ENCODE measurements around the gene OR10G6. TPM values are rescaled to one million over a fixed set of nuclear protein-coding genes. Genes with fewer than 3 reads are reported as not detected.
"Not testable (repeated sequence)": the region's sequence is repeated elsewhere in the genome, so short reads cannot be mapped to it uniquely, and the experiment has no call there.

OR10G6 gene, protein sequence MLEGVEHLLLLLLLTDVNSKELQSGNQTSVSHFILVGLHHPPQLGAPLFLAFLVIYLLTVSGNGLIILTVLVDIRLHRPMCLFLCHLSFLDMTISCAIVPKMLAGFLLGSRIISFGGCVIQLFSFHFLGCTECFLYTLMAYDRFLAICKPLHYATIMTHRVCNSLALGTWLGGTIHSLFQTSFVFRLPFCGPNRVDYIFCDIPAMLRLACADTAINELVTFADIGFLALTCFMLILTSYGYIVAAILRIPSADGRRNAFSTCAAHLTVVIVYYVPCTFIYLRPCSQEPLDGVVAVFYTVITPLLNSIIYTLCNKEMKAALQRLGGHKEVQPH
- total RNA-seq = not detected

DNA sequence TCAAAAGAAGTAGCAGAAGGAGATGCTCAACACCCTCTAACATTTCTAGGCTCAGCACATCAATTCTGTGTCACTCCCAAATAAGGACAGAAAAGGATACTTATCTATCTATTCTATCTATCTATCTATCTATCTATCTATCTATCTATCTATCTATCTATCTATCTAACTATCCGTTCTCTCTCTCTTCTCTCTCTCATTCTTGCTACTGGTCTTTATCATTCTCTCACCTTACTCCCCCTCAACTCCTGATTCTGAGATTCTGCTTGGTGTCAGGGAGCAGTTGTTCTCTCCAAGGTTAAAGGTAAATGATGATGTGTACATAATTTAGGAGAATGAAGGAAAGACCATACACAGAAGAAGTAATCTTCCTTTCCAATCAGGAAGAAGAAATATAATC is at the start of gene OR10G6:
OR10G6 (minus strand) TSS at position 43 of the 400 bp plus-strand sequence; CDS start at position 43, 0 bp downstream.
- no peak for DNase-seq (ENCODE audit: low spot score)

DNA sequence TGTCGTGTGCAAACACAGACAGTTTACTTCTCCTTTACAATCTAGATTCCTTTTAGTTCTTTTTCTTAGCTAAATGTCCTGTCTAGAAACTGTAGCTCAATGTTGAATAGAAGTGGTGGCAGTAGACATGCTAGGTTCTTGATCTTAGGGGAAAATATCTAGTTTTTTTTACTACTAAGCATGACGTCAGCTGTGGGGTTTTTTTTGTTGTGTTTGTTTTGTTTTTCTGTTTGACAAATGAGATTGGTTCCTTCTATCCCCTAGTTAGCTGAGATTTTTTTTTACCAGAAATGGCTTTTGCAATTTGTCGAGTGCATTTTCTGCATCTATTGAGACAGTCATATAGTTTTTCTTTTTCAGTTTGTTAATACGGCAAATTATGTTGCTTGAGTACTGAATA is 48.5 kb upstream of the OR10G6 start:
- DNase-seq (ENCODE audit: low spot score) = no peak

DNA sequence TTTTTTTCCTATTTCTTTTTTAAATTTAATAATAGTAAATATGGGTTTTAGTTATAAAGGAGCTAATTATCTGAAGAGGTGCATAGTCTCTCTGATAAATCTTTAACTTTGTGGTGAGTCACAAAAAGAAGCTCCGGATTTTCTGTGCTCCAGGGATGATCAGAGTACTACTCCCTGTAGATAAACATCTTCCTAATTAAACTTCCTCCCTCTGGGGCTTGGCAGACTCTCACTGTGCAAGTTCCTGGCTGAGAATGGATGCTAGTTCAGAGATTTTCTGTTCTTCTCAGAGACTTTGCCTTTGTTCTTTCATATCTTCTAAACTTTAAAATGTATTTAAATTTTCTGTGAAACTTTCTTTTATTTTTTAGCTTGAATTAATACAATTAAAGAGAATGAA is 46.3 kb upstream of the OR10G6 start, which contains the start of gene OR10G7:
OR10G7 (minus strand) TSS at position 72 of the 400 bp plus-strand sequence. CDS start 2,324 bp downstream, outside the sequence.
- no peak for DNase-seq (ENCODE audit: low spot score)

- no peak for DNase-seq (ENCODE audit: low spot score)
Observed at GRCh38 chr11:124039557-124039956, 44.6 kb upstream of the OR10G6 start.

DNA sequence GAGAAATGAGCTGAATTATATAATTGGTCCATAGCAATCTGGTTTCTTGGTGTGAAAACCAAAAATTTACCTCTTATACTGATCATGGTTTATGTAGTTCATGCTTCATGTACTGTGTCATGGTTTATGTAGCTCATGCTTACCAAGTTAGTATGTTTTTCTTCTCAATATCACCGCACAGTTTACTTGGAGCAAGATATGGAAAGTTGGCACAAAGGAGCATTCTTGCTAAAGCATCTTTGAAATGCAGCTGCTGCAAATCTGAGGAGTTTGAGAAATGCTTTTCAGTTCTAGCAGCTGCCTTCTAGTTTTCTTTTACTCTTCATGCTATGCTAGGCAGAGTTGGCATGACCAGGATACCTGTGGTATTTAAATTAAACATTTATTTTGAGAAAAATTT is 41.7 kb upstream of the OR10G6 start:
- no peak for DNase-seq (ENCODE audit: low spot score)

- no peak for DNase-seq (ENCODE audit: low spot score)
Observed at GRCh38 chr11:124026498-124026897, 31.5 kb upstream of the OR10G6 start, which contains the start of gene OR10G8. OR10G8 (plus strand) TSS chr11:124026798; CDS start chr11:124029623, 2,825 bp downstream.

GRCh38 chr11:124015837-124016236 is 20.9 kb upstream of the OR10G6 start:
- not testable (repeated sequence) for DNase-seq (ENCODE audit: low spot score)

- no peak for DNase-seq (ENCODE audit: low spot score)
Observed at GRCh38 chr11:124012697-124013096, 17.7 kb upstream of the OR10G6 start, which contains the start of gene OR10G4. OR10G4 (plus strand) TSS chr11:124012997; CDS start chr11:124015575, 2,578 bp downstream.

DNA sequence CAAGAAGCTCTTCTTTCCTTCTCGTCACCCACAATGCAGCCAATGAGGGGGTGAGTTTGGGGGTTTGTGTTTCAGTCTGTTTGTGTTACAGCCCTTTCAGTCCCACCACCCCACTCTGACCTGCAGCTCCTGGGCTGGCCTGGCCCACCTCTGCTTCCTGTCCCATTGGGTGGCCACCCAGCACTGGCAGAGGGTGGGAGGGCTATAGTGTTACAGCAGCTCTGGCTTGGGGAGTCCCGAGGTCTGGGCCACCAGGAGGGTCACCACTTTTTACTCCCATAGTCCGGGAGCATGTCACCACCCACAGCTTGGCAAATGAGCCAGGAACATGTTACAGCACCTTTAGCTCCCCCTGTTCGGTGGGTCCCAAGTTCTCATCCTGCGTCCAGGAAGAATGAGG is 15.7 kb downstream of the OR10G6 start:
- DNase-seq (ENCODE audit: low spot score) = no peak

DNA sequence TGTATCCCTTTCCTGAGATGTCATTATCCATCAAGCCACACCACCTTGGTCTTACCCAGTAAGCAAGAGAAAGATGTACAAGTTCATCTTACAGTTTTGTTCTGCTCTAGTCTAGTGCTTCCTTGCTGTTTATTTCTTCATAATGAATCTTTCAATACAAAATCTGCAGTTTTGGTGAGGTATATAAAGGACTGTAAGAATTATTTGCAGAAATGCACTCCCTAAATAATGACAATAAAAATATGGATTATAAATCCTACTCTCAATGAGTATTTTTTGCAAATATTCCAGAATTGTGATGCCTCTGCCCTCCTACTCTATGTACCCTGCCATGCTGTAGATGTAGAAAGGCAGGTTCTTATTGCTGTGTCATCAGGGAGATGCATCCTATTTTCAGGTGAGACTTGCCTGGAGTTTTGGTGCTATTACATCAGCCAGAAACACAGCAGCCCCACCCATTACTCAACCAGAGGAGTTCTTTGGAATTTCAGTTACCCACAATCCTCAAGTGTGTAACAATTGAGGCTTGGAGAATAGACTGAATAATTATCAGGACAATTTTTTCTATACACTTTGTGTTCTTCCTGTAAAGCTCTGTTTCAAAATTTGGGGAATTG is 17.1 kb downstream of the OR10G6 start, which contains the start of gene OR10S1:
OR10S1 (minus strand) TSS at position 51 of the 617 bp plus-strand sequence. CDS start 117 bp downstream, outside the sequence.
- DNase-seq (ENCODE audit: low spot score) = no peak

DNA sequence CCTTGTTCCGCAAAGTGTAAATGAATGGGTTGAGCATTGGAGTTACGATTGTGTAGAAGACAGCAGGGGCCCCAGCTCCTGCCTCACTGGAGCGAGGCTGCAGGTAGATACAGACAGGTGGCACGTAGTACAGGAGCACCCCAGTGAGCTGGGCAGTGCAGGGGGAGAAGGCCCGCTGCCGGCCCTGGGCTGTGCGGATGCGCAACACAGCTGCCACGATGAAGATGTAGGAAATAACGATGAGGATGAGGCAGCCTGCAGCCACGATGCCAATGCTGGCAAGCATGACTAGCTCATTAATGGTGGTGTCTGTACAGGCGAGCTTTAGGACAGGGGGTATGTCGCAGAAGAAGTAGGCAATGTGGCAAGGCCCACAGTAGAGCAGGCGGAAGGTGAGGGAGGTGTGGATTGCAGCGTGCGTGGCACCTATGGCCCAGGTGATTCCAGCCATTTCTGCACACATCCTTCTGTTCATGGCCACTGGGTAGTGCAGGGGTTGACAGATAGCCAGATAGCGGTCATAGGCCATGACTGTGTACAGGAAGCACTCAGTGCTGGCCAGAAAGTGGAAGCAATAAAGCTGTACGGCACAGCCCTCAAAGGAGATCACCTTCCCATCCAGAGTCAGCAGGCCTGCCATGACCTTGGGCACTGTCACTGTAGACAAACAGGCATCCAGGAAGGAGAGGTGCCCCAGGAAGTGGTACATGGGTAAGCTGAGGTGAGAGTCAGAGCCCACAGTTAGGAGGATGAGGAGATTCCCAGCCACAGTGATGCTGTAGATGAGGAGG is 18.0 kb downstream of the OR10G6 start:
- no peak for DNase-seq (ENCODE audit: low spot score)

DNA sequence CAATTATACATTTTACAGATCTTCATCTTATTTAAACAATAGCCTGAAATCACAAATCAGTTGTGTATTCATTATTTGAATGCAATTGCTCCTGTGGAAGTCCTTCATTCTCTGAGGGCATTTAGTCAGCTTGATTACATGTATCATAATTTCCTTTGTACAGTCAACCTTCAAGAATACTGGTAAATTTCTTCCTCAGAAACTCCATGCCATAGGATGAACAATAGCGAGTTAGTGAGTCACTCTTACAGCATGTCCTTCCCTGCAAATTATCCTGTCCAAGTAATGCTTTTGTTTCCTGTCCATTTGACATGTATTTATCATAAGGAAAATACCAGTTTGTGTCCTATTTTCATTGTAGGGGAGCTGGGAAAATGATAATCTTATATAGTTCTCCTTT is 21.1 kb downstream of the OR10G6 start:
- DNase-seq (ENCODE audit: low spot score) = no peak

- DNase-seq (ENCODE audit: low spot score) = no peak
Observed at GRCh38 chr11:123956752-123957151, 38.2 kb downstream of the OR10G6 start.

DNA sequence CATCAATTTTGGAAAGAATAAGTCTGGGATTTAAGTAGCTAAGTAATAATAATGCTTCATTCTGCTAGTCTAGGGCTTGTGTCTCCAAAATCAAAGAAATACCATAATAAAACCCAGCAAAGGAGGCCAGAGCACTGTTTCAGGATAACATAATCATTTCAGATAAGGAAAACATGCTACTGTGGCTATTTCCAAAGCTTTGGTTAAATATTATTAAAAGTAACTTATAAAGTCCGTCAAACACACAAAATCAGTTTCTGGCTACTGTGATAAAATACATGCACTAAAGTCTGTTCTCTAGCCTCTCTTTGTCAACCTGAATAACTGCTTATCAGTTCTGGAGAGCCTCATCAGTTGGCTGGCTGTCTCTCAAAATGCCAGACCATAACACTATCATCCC is 49.8 kb downstream of the OR10G6 start:
- no peak for DNase-seq (ENCODE audit: low spot score)

Other genes starting within 250 kb of the OR10G6 start
- not detected for gene OR6X1, start 240.6 kb downstream of the OR10G6 start, total RNA-seq
- gene OR6M1, start 188.8 kb downstream of the OR10G6 start, total RNA-seq = not detected
- gene TMEM225, start 109.5 kb downstream of the OR10G6 start, total RNA-seq = not detected
- gene OR8D4, start 93.0 kb downstream of the OR10G6 start, total RNA-seq = not detected
- gene OR4D5, start 55.5 kb downstream of the OR10G6 start, total RNA-seq = not detected
- not detected for gene OR6T1, start 51.3 kb downstream of the OR10G6 start, total RNA-seq
- not detected for gene OR10S1, start 17.4 kb downstream of the OR10G6 start, total RNA-seq
- not detected for gene OR10G4, start 17.8 kb upstream of the OR10G6 start, total RNA-seq
- not detected for gene OR10G9, start 27.9 kb upstream of the OR10G6 start, total RNA-seq
- not detected for gene OR10G8, start 31.6 kb upstream of the OR10G6 start, total RNA-seq
- gene OR10G7, start 46.2 kb upstream of the OR10G6 start, total RNA-seq = not detected
- gene VWA5A, start 120.3 kb upstream of the OR10G6 start, total RNA-seq = 46.3 TPM
- not detected for gene OR10D3, start 188.2 kb upstream of the OR10G6 start, total RNA-seq
- gene OR8G1, start 245.9 kb upstream of the OR10G6 start, total RNA-seq = not detected